Stimulated activated CD4-positive, alpha-beta T cell treated with anti-CD3 and anti-CD28 coated beads, Interleukin-12 subunit alpha, Interleukin-12 subunit beta, amount 100 ng/mL, for 48 hours (primary cell): ENCODE results near the gene RABL2B.

Experiments
- DNase-seq, 3 donors: peaks; one replicate each; pipeline ENCODE4 v3.0.0-alpha.2; 2020; ENCODE audit warnings: low read depth in 2 of 3, low spot score in 1 of 3

The RABL2B gene

GRCh38 chr22:50722716-50723428 is 60.6 kb downstream of the RABL2B start:
- DNase-seq, result no peak

GRCh38 chr22:50722048-50722701 is 61.3 kb downstream of the RABL2B start:
- DNase-seq, result no peak

GRCh38 chr22:50721257-50721844 is 62.1 kb downstream of the RABL2B start:
- DNase-seq, result no peak

- no peak for DNase-seq
These were observed 62.9 kb downstream of the RABL2B start for GRCh38 chr22:50720301-50721256.

DNA sequence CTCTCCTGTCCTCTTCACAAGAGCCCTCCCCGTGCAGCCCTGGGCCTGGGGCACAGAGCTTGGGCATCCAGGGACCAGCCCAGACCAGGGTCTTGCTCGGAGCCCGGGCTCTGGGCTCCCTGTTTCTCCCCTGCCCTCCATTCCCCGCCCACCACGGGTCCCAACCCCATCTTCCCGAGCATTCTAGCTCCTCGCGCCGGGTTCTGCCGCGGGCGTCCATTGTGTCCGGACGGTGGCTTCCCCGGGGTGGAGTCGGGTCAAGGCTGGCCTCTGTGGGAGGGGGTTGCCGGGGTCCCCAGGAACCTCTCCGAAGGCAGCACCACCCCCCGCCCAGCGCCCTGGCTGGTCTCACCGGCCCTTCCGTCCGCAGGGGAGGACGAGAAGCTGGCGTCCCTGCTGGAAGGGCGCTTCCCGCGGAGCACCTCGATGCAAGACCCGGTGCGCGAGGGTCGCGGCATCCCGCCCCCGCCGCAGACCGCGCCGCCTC is 63.6 kb downstream of the RABL2B start:
- no peak for DNase-seq

DNA sequence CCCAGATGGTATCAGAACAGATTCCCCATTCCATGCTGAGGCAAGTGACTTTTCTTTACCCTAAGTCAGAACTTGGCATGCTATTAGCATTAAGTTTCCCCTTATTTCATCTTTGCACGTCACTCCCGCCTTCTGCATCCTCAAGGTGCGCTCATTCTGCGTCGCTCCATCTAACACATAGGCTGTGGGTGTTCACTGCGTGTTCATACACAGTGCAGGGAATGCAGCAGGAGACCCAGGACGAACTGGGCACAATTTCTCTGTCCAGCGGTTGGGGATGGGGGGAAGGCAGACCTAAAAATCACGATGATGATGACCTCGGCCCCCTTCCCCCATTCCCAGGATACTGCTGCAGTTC is 65.1 kb downstream of the RABL2B start:
- no peak for DNase-seq

- no peak for DNase-seq
These were observed 65.6 kb downstream of the RABL2B start for GRCh38 chr22:50717709-50718351.
